Stimulated activated CD8-positive, alpha-beta memory T cell treated with anti-CD3 and anti-CD28 coated beads, Interleukin-12 subunit alpha, Interleukin-12 subunit beta, amount 100 ng/mL, for 1 hour (primary cell): ENCODE measurements around the gene PPP1R12B.

Experiments used
- DNase-seq: peaks from one replicate; pipeline ENCODE4 v3.0.0-alpha.2; 2020; ENCODE audit warnings: low read depth

Gene PPP1R12B, protein sequence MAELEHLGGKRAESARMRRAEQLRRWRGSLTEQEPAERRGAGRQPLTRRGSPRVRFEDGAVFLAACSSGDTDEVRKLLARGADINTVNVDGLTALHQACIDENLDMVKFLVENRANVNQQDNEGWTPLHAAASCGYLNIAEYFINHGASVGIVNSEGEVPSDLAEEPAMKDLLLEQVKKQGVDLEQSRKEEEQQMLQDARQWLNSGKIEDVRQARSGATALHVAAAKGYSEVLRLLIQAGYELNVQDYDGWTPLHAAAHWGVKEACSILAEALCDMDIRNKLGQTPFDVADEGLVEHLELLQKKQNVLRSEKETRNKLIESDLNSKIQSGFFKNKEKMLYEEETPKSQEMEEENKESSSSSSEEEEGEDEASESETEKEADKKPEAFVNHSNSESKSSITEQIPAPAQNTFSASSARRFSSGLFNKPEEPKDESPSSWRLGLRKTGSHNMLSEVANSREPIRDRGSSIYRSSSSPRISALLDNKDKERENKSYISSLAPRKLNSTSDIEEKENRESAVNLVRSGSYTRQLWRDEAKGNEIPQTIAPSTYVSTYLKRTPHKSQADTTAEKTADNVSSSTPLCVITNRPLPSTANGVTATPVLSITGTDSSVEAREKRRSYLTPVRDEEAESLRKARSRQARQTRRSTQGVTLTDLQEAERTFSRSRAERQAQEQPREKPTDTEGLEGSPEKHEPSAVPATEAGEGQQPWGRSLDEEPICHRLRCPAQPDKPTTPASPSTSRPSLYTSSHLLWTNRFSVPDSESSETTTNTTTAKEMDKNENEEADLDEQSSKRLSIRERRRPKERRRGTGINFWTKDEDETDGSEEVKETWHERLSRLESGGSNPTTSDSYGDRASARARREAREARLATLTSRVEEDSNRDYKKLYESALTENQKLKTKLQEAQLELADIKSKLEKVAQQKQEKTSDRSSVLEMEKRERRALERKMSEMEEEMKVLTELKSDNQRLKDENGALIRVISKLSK

DNA sequence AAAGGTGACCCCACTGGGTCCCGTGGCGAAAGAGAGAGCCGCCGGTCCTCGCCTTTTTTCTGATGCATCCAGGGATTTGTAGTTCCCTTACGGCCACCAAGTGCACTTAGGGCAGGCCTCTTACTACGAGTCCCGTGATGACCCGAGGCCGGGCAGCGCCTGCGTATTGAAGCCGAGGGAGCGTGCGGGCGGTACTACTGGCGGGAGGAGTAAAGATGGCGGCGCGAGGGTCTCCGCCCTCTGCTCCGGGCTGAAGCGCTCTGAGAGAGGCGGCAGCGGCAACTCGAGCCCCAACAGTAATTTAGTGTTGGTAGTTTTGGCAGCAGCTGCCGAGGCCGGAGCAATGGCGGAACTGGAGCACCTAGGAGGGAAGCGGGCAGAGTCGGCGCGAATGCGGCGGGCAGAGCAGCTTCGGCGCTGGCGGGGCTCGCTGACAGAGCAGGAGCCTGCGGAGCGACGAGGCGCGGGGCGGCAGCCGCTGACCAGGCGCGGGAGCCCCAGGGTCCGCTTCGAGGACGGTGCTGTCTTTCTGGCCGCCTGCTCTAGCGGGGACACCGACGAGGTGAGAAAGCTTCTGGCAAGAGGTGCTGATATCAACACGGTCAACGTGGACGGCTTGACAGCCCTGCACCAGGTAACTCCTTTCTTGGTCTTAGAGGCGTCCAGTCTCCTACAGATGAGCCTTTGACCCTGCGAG, at the start of gene PPP1R12B:
Gene PPP1R12B (plus strand): TSS at position 191 of the 697 bp plus-strand sequence. CDS start 153 bp downstream, at position 344.
- peak; percentile 91 for DNase-seq

DNA sequence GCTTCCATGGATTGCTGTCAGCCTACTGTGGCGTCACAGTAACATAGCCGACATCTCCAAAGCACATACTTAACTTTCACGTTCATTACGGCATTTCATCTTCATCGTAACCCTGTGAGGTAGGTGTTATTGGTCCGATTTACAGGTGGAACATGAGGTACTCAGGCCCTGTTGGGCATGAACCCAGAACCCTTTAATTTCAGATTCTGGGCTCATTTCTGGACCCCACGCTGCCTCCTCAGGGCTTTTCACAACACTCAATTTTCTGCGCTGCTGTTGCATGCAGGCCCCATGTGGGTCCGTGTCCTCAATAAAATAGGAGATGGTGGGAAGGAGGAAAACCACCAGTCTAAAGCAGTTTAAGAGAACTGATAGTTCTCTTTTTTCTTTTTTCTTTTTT, 46.3 kb upstream of the PPP1R12B start:
- no peak for DNase-seq

GRCh38 chr1:202304375-202304774, 44.1 kb upstream of the PPP1R12B start:
- DNase-seq, result no peak

- no peak for DNase-seq
These were observed 43.3 kb upstream of the PPP1R12B start for GRCh38 chr1:202305168-202305567.

- DNase-seq, result no peak
These were observed 41.8 kb upstream of the PPP1R12B start for GRCh38 chr1:202306535-202307345.

- DNase-seq, result no peak
These were observed 38.3 kb upstream of the PPP1R12B start for GRCh38 chr1:202310071-202310725.

- DNase-seq, result no peak
These were observed 37.8 kb upstream of the PPP1R12B start for GRCh38 chr1:202310746-202311145.

GRCh38 chr1:202311875-202312635, 36.4 kb upstream of the PPP1R12B start:
- no peak for DNase-seq

GRCh38 chr1:202315576-202316168, 32.8 kb upstream of the PPP1R12B start:
- DNase-seq, result peak; percentile 67

- no peak for DNase-seq
These were observed 32.3 kb upstream of the PPP1R12B start for GRCh38 chr1:202316186-202316585.

GRCh38 chr1:202317941-202318925, 30.3 kb upstream of the PPP1R12B start:
- no peak for DNase-seq

DNA sequence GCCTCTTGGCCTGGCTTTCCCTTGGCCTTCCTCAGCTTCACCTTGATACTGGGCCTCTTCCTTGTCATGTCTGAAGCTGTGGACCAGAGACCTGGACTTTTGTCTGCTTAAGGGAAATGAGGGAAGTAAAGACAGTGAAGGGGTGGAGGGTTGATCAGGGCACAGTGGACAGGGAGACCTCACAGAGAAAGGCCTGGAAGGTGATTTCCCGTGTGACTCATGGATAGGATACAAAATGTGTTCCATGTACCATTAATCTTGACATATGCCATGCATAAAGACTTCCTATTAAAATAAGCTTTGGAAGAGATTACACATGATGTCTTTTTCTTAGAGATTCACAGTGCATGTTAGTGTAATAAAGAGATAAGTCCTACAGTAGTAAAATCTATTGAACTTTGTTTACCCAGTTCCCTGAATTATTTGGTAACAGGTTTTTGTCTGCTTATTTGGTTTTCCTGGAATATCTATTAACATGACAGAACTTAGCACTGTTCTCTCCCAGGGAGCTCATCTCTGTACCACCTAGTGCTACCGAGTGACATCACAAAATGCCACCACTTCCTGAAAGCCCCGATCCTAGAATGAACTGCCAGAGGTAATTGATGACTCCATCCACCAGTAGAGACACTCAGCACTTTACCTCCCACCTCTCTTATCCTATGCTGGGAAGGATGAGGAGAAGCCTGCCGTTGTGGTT, 29.0 kb upstream of the PPP1R12B start:
- DNase-seq, result no peak

DNA sequence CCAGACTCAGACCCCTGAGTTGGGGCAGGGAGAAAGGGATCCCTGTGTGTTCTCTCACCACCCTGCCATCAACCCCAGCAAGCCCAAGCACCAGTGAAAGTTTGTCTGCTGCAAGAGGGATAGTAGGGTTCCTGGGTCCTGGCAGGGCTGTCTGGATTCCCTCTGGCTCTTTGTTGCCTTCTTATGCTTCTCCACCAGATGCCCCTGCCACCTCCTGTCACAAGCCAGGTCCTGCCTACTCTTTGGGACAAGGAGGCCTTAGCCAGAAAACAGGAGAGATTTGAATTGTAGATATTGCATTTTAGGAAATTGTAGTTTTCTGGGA, 28.5 kb upstream of the PPP1R12B start:
- no peak for DNase-seq

- no peak for DNase-seq
These were observed 24.8 kb upstream of the PPP1R12B start for GRCh38 chr1:202323731-202324130.

DNA sequence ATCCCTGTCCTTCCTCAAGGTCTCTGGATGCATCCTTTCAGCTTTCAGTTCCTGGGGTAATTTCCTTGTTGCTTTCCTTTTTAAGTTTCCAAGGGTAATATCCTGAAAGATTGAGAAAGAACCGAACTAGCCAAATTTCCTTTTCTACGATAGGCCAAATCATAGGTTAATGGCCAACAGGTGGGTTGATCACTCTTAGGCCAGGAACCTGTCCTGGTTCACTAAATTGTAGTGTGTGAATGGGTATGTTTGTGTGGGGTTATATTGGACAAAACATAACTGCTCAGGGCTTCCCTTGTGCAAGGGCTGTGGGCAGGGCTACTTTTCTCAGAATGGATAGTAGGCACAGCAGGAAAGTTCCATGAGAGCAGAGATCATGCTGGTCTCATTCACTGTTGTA, 23.9 kb upstream of the PPP1R12B start:
- DNase-seq, result no peak

GRCh38 chr1:202329891-202330290, 18.6 kb upstream of the PPP1R12B start:
- DNase-seq, result no peak

DNA sequence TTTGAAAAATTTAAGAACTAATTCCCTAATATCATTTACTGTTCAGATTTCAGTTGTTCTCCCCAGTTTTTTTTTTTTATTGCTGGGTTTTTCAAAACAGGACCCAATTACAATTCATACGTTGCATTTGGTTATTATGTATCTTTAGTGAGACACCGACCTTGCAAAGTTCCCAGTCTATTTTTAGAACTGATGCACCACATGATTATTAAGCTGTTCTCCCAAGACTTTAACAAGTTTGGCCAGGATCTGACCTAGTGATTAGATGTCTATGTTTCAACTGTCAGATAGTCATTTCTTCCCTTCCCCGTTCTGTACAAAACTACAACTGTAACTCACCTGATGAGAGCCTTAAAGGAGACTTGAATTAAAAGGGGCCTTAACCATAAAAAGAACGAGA, 14.6 kb upstream of the PPP1R12B start:
- no peak for DNase-seq
